ENCODE results near the gene ZNF786.
"Not testable (repeated sequence)": the region's sequence is repeated elsewhere in the genome, so short reads cannot be mapped to it uniquely, and the experiment has no call there.

The ZNF786 gene

DNA sequence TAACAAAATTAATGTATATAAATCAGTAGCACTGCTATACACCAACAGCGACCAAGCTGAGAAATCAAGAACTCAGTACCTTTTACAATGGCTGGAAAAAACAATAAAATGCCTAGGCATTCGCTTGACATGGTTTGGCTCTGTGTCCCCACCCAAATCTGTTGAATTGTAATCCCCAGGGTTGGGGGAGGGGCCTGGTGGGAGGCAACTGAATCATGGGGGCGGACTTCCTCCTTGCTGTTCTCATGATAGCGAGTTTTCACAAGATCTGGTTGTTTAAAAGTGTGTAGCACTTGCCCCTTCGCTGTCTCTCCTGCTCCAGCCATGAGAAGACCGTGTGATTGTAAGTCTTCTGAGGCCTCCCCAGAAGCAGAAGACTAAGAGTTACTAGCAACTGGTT lies 8.6 kb downstream of the ZNF786 start:
- DNase-seq: no peak

DNA sequence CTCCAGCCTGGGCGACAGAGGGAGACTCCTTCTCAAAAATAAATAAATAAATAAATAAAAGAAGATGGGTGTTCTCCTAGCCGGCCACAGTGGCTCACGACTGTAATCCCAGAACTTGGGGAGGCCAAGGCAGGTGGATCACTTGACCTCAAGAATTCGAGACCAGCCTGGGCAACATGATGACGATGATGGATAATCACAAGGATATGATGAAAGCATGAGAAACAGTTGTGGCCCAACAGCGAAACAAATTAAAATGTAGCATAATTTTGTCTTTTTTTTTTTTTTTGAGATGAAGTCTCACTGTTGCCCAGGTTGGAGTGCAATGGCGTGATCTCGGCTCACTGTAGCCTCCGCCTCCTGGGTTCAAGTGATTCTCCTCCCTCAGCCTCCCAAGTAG lies 12.9 kb downstream of the ZNF786 start:
- no peak for DNase-seq

GRCh38 chr7:149075286-149075685 lies 15.2 kb downstream of the ZNF786 start:
- DNase-seq: no peak

GRCh38 chr7:149074116-149074885 lies 16.2 kb downstream of the ZNF786 start:
- DNase-seq: no peak

DNA sequence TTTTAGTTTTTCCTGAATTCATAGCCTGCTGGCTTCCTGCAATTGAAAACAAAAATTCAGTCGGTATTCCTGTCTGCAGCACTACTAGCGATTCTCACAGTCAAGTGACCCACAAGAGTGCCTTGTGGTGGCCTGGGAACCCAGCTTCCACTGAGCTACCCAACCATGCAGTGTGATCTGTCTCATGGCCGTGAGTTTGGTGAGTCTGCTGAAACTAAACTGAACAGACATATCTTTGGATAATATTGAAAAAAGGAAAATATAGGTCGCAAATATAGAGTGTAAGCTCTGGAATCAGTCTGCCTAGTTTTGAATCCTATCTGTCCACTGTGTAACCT lies 18.1 kb downstream of the ZNF786 start:
- DNase-seq: no peak

GRCh38 chr7:149071641-149072437 lies 18.7 kb downstream of the ZNF786 start:
- DNase-seq: peak; percentile 69

DNA sequence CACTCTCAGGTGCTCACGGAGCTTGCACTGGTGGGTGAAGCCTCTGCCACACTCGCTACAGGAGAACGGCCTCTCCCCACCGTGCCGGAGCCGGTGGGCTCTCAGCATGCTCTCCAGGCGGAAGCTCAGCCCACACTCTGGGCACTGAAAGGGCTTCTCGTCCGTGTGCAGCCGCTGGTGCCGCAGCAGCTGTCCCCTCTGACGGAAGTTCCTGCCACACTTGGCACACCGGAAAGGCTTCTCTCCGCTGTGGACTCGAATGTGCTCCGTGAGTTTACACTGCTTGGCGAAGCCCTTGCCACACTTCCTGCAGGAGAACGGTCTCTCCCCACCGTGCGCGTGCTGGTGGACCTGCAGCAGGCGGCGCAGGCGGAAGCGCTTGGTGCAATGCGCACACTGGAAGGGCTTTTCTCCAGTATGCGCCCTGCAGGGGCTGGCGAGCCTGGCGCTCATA lies 19.3 kb downstream of the ZNF786 start:
- DNase-seq: no peak

DNA sequence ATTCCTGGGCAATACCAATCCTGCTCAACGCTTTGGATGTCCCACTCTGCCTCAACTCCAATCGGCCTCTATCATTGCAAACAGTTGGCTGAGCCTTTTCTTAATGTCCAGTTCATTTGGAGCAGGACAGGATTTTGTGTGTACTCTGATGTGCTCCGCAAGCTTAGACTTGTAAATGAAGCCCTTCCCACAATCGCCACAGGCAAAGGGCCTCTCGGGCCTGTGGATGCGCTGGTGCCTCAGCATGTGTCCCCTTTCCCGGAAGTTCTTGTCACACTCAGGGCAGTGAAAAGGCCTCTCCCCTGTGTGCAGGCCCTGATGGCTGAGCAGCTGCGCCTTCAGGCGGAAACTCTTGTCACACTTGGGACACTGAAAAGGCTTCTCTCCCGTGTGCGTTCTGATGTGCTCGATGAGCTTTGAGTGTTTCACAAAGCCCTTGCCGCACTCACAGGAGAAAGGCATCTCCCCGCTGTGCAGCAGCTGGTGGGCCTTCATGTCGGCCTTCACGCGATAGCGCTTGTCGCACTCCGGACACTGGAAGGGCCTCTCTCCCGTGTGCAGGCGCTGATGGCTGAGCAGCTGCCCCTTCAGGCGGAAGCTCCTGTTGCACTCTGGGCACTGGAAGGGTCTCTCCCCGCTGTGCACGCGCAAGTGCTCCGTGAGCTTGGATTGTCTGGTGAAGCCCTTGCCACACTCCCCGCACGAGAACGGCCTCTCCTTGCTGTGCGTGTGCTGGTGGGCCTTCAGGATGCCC lies 20.0 kb downstream of the ZNF786 start:
- DNase-seq: no peak

GRCh38 chr7:149067869-149068268 lies 22.6 kb downstream of the ZNF786 start:
- DNase-seq: no peak

DNA sequence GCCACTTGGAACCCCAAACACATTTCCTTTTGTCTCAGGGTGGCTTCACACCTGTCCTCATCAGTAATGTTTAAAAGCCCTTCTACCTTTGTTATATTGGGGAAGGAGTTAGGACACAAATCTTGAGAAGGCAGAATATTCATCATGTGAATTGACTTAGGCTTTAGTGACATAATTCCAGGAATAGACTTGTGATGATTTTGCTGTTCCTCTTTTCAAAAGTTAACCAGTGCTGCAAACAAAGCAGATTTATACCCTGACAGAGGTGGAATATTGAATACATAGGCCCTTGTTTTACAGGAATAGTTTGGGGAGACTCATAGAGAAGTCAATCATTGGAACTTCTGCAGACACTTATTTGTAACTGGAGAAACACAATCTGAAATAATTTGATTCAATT lies 27.0 kb downstream of the ZNF786 start:
- DNase-seq: no peak

- DNase-seq: not testable (repeated sequence)
These were observed 28.2 kb downstream of the ZNF786 start for GRCh38 chr7:149062217-149062899.

- DNase-seq: no peak
These were observed 30.4 kb downstream of the ZNF786 start for GRCh38 chr7:149060156-149060555.

DNA sequence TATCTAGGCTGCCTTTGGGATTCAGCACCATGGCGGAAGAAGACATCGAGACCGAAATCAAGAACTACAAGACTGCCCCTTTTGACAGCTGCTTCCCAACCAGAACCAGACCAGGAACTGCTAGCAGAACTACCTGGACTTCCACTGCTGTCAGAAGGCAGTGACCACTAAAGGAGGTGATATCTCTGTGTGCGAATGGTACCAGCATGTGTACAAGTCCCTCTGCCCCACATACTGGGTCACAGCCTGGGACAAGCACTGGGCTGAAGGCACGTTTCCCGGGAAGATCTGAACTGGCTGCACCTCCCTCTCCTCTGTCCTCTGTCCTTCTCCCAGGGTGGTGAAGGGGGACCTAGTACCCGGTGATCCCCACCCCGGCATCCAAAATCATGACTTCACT lies 36.6 kb downstream of the ZNF786 start:
- DNase-seq: no peak

- DNase-seq: no peak
These were observed 37.1 kb downstream of the ZNF786 start for GRCh38 chr7:149053384-149053783.

- DNase-seq: no peak
These were observed 39.6 kb downstream of the ZNF786 start for GRCh38 chr7:149050941-149051340.

DNA sequence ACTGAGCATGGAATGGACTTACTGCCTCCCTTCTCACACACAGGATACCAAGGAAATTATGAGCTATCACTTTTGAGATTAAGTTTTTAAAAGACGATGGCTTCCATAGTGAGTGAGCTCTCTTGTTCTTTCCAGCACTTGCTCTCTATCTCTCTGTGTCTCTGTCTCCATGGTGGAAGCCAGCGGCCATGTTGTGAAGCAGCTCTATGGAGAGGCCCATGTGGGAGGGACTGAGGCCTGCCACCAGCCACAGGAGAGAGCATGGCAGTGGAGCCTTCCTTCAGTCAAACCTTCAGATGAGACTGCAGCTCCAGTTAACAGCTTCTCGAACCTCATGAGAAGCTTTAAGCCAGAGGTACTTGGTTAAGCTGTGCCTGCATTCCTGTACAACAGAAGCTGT lies 41.7 kb downstream of the ZNF786 start:
- no peak for DNase-seq

DNA sequence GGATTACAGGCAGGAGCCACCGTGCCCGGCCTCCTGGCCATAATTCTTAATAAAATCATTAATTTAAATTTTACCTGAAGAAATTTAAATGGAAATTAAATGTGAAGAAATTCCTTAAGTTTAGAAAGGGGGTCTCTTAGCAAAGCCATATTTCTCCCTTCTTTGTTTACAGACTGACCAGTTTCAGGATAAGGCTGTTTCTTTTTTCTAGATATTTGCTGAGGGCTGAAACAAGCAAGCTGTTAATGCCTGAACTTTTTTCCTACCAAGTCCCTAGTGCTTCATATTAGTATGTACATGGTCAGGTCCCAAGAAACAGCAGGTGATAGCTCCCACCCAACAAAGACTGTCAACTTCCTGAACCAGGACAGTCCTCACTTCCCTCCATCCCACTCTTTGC lies 44.1 kb downstream of the ZNF786 start:
- no peak for DNase-seq

DNA sequence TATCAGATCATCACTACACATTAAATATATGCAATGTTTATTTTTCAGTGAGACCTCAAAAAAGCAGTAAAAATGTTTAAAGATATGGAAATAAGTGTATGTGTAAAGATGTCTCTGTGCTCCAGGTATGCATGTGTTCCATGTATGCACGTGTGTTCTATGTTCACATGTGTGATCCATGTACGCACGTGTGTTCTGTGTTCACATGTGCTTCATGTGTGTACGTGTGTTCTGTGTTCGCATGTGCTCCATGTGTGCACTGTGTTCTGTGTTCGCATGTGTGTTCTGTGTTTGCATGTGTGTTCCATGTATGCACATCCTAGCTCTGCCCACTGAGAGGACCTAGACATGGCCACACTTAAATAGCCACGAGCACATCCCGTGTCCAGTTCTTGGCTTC lies 46.6 kb downstream of the ZNF786 start:
- DNase-seq: no peak

GRCh38 chr7:149041350-149041749 lies 49.2 kb downstream of the ZNF786 start:
- DNase-seq: no peak

- not testable (repeated sequence) for DNase-seq
These were observed 51.9 kb downstream of the ZNF786 start for GRCh38 chr7:149038641-149039040.

DNA sequence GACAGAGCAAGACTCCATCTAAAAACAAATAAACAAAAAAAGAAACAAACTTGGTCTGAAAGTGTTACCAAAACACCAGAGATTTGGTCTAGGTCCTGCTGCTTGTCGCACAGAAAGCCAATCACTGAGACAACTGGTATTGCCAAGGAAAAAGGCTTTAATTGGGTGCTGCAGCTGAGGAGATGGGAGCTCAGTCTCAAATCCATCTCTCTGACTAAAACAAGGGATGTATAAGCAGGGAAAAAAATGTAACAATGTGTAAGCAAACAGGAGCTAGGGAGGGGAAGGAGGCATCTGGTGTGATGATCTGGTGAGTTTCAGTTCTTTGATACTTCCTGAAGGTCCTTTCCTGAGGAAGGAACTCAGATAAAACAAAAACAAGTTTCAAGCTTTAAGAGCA lies 53.8 kb downstream of the ZNF786 start:
- DNase-seq: no peak

DNA sequence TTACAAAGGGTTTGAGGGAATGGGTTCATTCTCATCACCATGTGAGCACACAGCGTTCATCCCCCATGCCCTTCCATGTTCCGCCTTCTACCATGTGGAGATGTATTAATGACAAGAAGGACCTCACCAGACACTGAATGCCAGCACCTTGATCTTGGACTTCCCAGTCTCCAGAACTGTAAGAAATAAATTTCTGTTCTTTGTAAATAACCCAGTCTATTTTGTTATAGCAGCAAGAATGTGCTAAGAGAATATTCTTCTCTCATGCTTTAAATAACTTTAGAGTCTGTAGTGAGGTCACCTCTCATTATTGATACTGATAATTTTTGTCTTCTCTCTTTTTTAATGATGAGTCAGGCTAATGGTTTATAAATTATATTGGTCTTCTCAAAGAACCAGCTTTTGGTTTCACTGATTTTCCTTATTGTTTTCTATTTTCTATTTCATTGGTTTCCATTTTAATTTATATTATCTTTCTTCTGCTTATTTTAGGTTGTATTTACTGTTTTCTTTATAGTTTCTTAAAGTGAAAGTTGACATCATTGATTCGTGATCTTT lies 59.1 kb downstream of the ZNF786 start:
- no peak for DNase-seq

DNA sequence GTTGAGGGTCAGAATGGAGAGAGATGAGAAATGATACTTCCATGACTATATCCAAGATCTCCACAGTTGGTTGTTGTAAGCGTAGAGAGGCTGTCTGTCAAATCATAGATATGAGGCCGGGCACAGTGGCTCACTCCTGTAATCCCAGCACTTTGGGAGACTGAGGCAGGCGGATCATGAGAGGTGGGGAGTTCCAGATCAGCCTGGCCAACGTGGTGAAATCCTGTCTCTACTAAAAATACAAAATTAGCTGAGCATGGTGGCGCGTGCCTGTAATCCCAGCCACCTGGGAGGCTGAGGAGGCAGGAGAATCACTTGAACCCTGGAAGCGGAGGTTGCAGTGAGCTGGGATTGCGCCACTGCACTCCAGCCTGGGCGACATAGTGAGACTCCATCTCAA lies 60.1 kb downstream of the ZNF786 start:
- DNase-seq: not testable (repeated sequence)
